NCI-H128 (cell line): ENCODE results near the gene ADIPOQ.
"Not testable (repeated sequence)": the region's sequence is repeated elsewhere in the genome, so short reads cannot be mapped to it uniquely, and the experiment has no call there.

Source experiments
- DNase-seq: peaks from one replicate; lab custom pipeline; 2025; ENCODE audit not compliant: unreplicated experiment; lab: John Stamatoyannopoulos, UW

ADIPOQ gene

DNA sequence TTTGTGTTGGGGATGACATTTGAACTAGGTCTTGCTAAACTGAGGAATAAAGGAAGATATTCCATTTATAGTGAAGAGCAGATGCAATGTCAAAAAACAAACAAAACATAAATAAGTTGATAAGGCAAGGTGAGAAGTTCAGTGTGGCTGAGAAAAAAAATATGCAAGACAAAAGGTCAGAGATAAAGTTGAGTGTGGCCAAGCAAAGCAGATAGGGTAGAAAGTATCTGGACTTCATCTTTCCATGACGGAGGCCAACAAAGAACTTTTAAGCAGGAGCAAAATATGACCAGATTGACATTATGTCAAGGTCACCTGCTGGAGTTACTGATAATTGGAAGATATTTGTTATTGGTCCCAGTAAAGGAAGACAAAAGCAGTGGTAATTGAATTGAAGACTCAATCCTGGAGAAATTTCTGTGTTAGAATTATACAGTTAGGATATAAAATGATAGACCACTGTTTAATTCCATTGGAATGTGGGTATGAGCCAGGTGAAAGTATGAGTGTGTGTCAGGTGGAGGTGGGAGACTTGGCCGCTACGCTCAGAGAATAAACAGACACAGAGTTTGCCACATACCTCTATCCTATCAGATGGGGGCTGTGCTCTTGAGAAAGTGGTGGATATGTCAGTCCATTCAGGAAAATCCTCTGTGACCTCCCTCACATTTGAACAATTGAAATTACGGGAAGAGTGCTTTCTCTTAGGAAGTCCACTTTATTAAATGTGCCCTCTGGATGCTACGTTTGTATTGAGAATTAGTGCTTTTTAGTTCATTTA is 28.1 kb downstream of the ADIPOQ start:
- no peak for DNase-seq

DNA sequence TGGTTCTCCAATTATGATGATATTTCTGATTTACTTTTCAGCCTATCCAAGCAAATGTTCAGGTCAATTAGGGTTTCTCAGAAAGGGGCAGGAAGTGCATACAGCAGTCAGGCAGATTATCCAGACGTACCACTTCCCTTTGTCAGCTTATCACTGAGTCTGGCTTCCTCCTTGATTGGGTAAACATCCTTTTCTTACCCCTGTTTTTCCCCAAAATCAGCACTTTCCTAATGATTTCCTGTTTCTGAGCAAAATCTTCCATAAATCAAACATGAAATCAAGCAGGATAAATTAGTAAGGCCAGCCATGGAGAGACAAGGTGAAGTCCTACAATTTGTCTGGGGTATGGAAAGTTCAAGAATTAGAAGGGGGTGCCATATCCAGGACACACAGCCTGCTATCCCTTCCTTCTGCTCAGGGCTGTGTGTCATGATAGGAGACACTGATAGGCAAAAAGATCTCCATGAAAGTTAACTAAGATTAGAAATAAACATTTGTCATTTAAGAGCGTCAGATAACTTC is 29.0 kb downstream of the ADIPOQ start:
- no peak for DNase-seq

DNA sequence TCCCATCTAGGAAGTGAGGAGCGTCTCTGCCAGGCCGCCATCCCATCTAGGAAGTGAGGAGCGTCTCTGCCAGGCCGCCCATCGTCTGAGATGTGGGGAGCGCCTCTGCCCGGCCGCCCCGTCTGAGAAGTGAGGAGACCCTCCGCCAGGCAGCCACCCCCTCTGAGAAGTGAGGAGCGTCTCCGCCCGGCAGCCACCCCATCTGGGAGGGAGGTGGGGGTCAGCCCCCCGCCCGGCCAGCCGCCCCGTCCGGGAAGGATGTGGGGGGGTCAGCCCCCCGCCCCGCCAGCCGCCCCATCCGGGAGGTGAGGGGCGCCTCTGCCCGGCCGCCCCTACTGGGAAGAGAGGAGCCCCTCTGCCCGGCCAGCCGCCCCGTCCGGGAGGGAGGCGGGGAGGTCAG is 31.3 kb downstream of the ADIPOQ start:
- DNase-seq, result not testable (repeated sequence)

DNA sequence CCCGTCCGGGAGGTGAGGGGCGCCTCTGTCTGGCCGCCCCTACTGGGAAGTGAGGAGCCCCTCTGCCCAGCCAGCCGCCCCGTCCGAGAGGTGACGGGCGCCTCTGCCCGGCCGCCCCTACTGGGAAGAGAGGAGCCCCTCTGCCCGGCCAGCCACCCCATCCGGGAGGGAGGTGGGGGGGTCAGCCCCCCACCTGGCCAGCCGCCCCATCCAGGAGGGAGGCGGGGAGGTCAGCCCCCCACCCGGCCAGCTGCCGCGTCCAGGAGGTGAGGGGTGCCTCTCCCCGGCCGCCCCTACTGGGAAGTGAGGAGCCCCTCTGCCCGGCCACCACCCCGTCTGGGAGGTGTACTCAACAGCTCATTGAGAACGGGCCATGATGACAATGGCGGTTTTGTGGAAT is 31.7 kb downstream of the ADIPOQ start:
- not testable (repeated sequence) for DNase-seq

DNA sequence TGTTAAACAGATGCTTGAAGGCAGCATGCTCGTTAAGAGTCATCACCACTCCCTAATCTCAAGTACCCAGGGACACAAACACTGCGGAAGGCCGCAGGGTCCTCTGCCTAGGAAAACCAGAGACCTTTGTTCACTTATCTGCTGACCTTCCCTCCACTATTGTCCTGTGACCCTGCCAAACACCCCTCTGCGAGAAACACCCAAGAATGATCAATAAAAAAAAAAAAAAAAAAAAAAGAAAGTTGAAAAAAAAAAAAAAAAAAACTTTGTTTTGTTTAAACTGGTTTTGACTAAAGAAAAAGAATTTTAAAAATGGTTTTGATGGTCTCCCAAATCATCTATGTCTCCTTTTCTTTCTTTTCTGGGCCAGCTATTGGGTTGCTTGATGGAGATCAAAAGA is 32.3 kb downstream of the ADIPOQ start:
- not testable (repeated sequence) for DNase-seq

DNA sequence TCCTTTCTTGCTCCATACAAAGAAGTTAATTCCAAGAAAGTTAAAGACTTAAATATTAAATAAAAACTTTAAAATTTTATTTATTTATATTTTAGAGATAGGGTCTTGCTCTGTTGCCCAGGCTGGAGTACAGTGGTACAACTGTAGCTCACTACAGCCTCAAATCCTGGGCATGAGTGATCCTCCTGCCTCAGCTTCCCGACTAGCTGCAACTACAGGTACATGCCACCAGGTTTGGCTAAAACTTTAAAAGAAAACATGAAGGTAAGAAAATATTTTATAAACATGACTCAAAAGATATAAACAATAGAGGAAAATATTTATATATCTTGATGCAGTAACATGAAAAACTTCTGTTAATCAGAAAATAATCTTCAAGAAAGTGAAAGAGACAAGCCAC is 33.2 kb downstream of the ADIPOQ start:
- DNase-seq, result no peak

DNA sequence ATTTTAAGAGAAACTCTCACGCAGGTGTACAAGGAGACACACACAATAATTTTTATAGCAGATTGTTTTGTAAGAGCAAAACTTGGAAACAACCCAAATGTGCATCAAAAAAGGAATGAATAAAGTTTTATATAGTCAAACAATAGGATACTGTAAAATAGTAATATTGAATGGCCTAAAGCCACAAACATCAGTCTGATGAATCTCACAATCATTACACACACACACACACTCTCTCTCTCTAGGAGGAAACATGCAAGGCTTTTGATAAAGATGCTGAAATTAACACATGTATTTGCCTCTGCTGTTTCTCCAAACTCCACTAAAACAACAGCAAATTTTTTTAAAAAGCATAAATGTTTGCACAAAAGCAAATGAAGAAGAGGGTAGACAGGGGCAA is 37.3 kb downstream of the ADIPOQ start:
- DNase-seq, result no peak

DNA sequence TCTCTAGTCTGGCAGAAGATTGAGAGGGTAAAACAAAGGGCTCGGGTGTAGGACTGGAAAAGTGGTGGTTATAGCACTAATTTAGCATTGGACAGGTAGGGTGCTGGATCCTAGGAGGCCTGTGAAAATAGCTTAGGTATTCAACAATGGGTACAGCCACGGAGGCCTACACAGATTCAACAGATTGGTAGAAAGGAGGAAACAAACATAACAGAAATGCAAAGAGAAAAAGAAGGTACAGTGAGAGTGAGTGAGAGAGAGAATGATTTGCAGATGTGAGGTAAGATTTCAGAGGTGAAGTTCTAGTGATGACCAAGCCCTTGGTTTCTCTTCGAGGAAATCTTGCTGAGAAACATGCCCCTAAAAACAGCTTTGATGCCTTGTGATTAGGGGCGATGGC is 37.9 kb downstream of the ADIPOQ start:
- DNase-seq, result no peak

DNA sequence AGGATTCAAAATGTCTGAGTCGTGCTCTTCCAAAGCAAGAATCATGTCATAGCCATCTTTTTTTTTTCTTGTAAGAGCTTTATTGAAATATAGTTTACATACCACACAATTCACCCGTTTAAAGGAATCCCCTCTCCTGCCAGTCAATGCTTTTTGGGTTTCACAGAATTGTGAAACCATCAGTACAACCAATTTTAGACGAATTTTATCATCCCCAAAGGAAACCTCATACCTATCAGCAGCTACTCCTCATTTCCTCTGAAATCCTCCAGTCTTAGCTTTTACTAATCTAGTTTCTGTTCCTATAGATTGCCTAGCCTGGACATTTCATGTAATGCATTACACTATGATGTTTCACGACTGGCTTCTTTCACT is 39.6 kb downstream of the ADIPOQ start:
- DNase-seq, result no peak

DNA sequence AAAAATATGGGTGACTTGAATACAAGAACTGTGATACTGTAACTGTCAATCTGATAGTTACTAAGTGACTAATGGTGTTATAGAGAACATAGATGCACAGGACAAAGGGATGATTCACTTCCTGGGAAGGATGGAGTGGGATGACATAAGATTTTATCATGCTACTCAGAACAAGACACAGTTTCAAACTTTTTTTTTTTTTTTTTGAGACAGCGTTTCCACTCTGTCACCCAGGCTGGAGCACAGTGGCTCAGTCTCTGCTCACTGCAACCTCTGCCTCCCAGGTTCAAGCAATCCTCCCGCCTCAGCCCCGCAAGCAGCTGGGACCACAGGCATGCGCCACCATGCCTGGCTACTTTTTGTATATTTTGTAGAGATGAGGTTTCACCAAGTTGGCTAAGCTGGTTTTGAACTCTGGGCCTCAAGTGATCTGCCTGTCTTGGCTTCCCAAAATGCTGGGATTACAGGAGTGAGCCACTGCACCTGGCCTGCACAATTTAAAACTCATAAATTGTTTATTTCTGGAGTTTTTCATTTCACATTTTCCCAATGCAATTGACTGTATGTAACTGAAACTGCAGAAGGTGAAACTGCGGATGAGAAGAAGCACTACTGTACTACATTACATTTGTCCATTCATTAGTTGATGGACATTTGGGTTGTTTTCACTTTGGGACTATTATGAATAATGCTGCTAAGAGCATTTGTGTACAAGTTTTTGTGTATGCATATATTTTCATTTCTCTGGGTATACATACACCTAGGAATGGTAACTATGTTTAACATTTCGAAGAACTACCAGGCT is 40.6 kb downstream of the ADIPOQ start:
- no peak for DNase-seq

DNA sequence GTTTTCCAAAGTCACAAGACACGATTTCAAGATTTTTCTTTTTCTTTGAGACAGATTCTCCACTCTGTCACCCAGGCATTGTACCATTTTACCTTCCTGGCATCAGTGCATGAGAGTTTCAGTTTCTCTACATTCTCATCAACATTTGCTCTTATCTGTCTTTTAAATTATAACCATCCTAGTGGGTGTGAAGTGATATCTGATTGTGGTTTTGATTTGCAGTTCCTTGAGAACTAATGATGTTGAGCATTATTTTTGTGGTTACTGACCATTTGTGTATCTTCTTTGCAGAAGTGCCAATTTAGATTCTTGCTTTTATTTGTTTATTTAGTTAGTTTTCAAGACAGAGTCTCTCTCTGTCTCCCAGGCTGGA is 41.2 kb downstream of the ADIPOQ start:
- DNase-seq, result no peak

DNA sequence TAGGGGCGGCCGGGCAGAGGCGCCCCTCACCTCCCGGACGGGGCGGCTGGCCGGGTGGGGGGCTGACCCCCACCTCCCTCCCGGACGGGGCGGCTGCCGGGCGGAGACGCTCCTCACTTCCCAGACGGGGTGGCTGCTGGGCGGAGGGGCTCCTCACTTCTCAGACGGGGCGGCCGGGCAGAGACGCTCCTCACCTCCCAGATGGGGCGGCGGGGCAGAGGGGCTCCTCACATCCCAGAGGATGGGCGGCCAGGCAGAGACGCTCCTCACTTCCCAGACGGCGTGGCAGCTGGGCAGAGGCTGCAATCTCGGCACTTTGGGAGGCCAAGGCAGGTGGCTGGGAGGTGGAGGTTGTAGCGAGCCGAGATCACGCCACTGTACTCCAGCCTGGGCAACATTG is 42.4 kb downstream of the ADIPOQ start:
- not testable (repeated sequence) for DNase-seq

DNA sequence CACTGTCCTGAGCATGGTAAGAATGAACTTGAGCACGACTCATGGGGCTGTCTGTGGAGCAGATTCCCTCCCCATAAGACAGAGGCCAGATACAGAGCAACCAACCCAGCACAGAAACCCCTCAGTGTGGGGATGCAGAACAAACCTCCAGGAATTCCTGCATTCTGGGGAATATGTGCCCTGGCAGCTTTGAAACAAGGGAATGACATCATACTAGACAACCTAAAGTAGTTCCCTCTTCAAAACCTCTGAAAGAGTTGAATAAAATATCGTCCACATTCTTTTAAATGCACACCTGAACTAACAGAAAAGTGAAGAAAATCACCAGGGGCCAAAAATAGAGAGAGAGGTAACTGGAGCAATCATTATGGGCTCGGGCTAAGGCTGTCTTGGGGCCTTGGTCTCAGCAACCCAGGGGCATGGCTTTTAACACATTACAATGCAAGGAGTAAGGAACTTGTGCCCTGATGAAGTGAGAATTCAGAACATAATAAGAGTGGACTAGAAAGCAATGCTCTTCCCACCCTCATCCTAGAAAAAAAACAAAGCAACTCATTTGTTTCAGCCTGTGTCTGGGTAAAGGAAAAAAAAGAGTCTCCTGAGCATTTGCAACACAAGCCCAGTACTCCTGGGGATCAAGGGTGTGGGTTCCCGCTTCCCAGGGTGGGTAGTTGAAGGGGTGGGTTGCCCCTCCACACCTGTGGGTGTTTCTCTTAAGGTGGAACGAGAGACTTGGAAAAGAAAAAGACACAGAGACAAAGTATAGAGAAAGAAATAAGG is 43.9 kb downstream of the ADIPOQ start:
- no peak for DNase-seq

DNA sequence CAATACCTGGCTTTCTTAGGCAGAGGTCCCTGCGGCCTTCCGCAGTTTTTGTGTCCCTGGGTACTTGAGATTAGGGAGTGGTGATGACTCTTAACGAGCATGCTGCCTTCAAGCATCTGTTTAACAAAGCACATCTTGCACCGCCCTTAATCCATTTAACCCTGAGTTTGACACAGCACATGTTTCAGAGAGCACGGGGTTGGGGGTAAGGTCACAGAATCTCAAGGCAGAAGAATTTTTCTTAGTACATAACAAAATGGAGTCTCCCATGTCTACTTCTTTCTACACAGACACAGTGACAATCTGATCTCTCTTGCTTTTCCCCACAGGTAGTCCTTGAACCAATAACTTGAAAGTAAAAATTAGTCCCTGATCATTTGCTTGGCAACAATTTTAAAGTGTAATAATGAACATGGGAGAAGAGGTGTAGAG is 45.0 kb downstream of the ADIPOQ start:
- DNase-seq, result not testable (repeated sequence)

DNA sequence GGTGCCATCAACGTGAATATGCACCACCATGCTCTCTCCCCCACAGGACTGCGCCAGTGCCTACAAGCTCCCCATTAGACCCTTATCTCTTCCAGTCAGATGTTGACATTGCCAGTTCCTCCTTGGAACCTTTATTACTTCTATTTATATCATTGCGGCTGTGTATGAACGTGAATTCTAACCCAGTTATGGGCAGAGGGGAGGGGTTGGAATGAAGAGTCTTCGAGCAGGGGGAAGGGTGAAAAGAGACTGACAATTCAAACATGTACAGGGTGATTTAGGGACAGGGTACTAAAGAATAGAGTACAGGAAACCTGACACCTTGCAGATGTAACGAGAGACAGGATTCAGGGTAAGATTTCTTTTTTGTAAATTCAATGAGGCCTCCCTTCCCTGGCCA is 46.1 kb downstream of the ADIPOQ start:
- no peak for DNase-seq

DNA sequence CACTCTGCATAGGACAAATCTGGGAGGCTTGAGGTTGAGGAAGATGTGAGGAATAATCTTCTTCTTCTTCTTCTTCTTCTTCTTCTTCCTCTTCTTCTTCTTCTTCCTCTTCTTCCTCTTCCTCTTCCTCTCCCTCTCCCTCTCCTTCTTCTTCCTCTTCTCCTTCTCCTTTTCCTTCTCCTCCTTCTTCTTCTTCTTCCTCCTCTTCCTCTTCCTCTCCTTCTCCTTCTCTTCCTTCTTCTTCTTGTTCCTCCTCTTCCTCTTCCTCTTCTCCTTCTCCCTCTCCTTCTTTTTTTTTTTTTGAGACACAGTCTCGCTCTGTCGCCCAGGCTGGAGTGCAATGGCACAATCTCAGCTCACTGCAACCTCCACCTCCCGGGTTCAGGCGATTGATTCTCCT is 47.2 kb downstream of the ADIPOQ start:
- DNase-seq, result not testable (repeated sequence)

DNA sequence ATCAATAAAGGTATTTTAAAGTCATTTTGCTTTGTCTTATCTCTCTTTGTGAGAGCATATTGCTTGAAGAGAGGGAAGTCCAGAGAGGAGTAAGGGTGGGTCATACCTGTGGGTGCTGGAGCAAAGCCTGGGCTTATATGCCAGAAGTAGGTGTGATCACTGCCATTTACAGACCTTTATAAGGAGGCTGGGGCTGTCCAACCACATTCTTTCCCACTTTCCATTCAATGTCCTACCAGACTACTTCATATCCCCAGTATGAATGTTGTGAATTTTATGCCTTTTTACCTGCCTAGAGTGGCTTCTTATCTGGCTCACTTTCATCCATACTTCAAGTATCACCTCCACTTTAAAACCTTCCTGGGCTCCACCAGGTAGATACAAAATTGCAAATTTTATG is 48.4 kb downstream of the ADIPOQ start:
- no peak for DNase-seq

DNA sequence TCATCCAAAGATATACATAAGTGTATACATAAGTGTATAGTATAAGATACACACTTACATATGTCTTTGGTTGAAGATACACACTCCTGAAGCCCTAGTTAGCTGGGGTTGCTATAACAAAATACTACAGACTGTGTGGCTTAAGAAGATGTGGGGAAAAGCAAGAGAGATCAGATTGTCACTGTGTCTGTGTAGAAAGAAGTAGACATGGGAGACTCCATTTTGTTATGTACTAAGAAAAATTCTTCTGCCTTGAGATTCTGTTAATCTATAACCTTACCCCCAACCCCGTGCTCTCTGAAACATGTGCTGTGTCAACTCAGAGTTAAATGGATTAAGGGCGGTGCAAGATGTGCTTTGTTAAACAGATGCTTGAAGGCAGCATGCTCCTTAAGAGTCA is 50.6 kb downstream of the ADIPOQ start:
- not testable (repeated sequence) for DNase-seq

DNA sequence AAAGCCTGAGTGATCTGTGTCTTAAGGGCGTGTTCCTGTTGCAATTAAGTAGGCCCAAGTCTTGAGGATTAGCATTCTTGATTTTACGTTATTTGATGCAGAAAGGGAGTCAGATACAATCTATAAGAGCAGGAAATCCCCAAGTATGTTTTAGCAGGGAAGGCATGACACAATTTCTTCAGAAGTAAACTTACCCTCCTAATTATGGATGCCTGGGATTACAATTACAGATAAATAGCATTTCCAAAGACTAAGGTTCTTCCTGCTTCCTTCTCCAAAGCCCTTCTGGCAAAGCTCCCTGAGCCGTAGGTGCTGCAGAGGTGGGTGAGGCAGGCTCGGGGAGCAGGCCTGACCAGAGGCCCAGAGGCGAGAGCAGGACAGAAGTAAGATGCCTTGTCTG is 52.9 kb downstream of the ADIPOQ start:
- no peak for DNase-seq

DNA sequence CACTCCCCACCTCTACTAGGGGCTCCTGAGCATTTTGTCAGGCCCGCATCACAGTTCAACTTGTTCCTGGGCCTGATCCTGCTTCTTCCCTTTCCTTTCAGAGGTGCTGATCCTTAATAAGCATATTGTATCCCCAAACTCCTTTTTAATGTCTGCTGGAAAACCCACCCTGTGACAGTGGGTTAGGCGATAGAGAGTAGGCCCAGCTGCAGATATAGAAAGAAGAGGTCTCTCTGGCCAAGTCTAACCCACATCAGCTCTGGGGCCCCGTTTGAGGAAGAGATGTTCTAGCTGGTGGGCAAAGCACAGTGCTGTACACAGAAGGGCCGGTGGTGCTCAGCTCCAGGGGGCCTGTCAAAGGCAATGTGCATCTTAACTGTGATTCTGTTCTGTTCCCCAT is 53.5 kb downstream of the ADIPOQ start:
- no peak for DNase-seq

DNA sequence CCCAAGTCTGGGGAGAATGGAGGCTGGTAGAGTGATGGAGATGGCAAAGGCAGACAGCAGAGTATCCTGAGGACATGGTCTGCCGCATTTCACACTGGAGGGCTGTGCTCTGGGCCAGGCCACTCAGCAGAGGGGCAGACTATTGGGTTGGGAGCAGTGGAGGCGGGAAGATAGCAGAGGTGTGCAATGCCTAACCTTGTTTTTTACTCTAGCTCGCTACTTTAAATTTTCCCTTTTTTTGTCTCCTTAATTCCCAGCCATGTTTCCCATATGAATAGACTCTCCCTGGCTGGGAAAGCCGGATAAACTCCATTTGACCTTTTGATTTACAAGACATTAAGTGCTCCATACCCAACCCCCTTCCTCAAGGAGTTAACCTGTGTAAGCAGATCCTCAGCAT is 54.4 kb downstream of the ADIPOQ start:
- DNase-seq, result no peak
